HL-60 (cell line): ENCODE results near the gene SIX4.

Source experiments
- DNase-seq, 2 experiments: peaks; one replicate each; pipeline ENCODE4 v3.0.0-alpha.2; 2010 to 2020; ENCODE audit warnings: low read depth in 1 of 2, low spot score in 1 of 2
- H3K27ac ChIP-seq: fragments of 250-450 bp; sonication (Bioruptor Pico); replicated peaks from 2 replicates; pipeline ENCODE4 v1.5.1; 2020; ENCODE audit warnings: mild to moderate bottlenecking, moderate library complexity
- H3K27me3 ChIP-seq: fragments of 250-450 bp; sonication (Bioruptor Pico); 2 replicates; pipeline ENCODE4 v1.5.1; 2021; ENCODE audit warnings: mild to moderate bottlenecking, moderate library complexity; ENCODE audit not compliant: insufficient read depth, poor library complexity, severe bottlenecking
- H3K4me3 ChIP-seq: replicated peaks from 2 replicates; pipeline ENCODE4 v1.5.1; 2011; ENCODE audit warnings: mild to moderate bottlenecking, control low read depth, low read length; ENCODE audit not compliant: insufficient read depth
- CTCF ChIP-seq: IDR thresholded peaks from one replicate; pipeline ENCODE4 v1.5.1; 2011; ENCODE audit warnings: low read length, control low read depth, inconsistent platforms; ENCODE audit not compliant: insufficient read depth
- GABPA ChIP-seq: IDR thresholded peaks from 2 replicates; pipeline ENCODE4 v1.6.1; 2012; ENCODE audit warnings: low read depth
- POLR2AphosphoS5 ChIP-seq: IDR thresholded peaks from 2 replicates; pipeline ENCODE4 v1.6.1; 2012; ENCODE audit warnings: low read depth
- SPI1 ChIP-seq: IDR thresholded peaks from 2 replicates; pipeline ENCODE4 v1.6.1; 2012; ENCODE audit warnings: low read depth, mild to moderate bottlenecking, borderline replicate concordance
- TF ChIP-seq, protein P1 (sequence below): IDR thresholded peaks from 2 replicates; pipeline ENCODE4 v1.6.1; 2012; ENCODE audit warnings: low read depth; ENCODE audit not compliant: insufficient replicate concordance

The SIX4 gene

DNA sequence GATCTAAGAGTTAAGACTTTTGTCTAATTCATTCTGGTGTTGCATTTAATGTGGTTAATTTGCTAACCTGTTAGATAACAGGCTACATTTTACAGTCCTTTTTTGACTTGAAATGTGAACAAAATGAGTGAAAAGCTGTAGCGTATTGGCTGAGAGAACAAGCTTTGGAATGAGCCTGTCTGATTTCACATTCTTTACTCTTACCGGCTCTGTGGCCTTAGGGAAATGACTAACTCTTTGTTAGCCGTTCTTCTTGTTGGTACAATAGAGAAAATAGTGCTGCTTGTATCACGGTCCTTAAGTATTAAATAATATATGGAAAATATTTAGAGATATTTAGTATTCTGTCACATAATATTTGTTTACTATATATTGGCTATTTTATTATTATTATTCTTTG lies 12.3 kb upstream of the SIX4 start:
- TF ChIP-seq POLR2AphosphoS5: no peak
- no peak for TF ChIP-seq SPI1
- TF ChIP-seq GABPA: no peak
- TF ChIP-seq, protein P1, sequence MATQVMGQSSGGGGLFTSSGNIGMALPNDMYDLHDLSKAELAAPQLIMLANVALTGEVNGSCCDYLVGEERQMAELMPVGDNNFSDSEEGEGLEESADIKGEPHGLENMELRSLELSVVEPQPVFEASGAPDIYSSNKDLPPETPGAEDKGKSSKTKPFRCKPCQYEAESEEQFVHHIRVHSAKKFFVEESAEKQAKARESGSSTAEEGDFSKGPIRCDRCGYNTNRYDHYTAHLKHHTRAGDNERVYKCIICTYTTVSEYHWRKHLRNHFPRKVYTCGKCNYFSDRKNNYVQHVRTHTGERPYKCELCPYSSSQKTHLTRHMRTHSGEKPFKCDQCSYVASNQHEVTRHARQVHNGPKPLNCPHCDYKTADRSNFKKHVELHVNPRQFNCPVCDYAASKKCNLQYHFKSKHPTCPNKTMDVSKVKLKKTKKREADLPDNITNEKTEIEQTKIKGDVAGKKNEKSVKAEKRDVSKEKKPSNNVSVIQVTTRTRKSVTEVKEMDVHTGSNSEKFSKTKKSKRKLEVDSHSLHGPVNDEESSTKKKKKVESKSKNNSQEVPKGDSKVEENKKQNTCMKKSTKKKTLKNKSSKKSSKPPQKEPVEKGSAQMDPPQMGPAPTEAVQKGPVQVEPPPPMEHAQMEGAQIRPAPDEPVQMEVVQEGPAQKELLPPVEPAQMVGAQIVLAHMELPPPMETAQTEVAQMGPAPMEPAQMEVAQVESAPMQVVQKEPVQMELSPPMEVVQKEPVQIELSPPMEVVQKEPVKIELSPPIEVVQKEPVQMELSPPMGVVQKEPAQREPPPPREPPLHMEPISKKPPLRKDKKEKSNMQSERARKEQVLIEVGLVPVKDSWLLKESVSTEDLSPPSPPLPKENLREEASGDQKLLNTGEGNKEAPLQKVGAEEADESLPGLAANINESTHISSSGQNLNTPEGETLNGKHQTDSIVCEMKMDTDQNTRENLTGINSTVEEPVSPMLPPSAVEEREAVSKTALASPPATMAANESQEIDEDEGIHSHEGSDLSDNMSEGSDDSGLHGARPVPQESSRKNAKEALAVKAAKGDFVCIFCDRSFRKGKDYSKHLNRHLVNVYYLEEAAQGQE: no peak
- TF ChIP-seq CTCF: no peak
- no peak overlapping the region for H3K27ac ChIP-seq
- no peaks in the 10 kb centered on the region for H3K27me3 ChIP-seq
- DNase-seq: no peak
- no peak overlapping the region for H3K4me3 ChIP-seq

GRCh38 chr14:60735416-60735815 lies 11.3 kb upstream of the SIX4 start:
- no peak for DNase-seq
- TF ChIP-seq POLR2AphosphoS5 (no peak), SPI1 (no peak), GABPA (no peak)
- TF ChIP-seq, protein P1: no peak
- peak overlapping the region; percentile 79 for H3K4me3 ChIP-seq
- H3K27me3 ChIP-seq: no peaks in the 10 kb centered on the region
- H3K27ac ChIP-seq: peak overlapping the region; percentile 74

- Histone ChIP-seq H3K27me3 (no peaks in the 10 kb centered on the region), H3K4me3 (peak within 1 kb of the TSS; percentile 79), H3K27ac (peak within 1 kb of the TSS; percentile 74)
- TF ChIP-seq SPI1 (no peak; the same call in 1 of the 2 replicates), POLR2AphosphoS5 (peak; percentile 95), CTCF (no peak), GABPA (peak; percentile 87)
- TF ChIP-seq, protein P1: peak; percentile 83
- peak; percentile 58 to 82 for DNase-seq
These were observed 10.5 kb upstream of the SIX4 start, which contains the start of gene MNAT1 for GRCh38 chr14:60734465-60735242. TSS of gene MNAT1 (plus strand) at chr14:60734761. CDS start at chr14:60734863, 102 bp downstream.
